Lung (tissue), 12 donors: Measurements from ENCODE around the gene ARAP1. TPM values are rescaled to one million over a fixed set of nuclear protein-coding genes. Genes with fewer than 3 reads are reported as not detected.

ENCODE experiments used
- ATAC-seq: fragments of 200-7000 bp; cut with Tn5 transposase; one replicate; pipeline ENCODE4 v1.9.1; 2020; ENCODE audit warnings: moderate number of reproducible peaks; ENCODE audit not compliant: insufficient read depth, low FRiP score
- DNase-seq, 3 donors: peaks; one replicate each; pipeline ENCODE4 v3.0.0-alpha.2; 2013 to 2017
- H3K27ac ChIP-seq, 2 donors: one replicate each; pipeline ENCODE4 v1.5.1; 2013; ENCODE audit warnings: mild to moderate bottlenecking in 2 of 2, moderate library complexity in 2 of 2, control low read depth in 1 of 2, inconsistent platforms in 1 of 2, low read depth in 1 of 2, low read length in 1 of 2
- H3K27me3 ChIP-seq, 3 donors: one replicate each; pipeline ENCODE4 v1.5.1; 2013; ENCODE audit warnings: low read length in 2 of 3; ENCODE audit not compliant: control insufficient read depth in 3 of 3, insufficient read depth in 3 of 3
- H3K36me3 ChIP-seq, 4 donors: one replicate each; pipeline ENCODE4 v1.5.1; 2013; ENCODE audit warnings: low read length in 4 of 4, mild to moderate bottlenecking in 1 of 4, moderate library complexity in 1 of 4; ENCODE audit not compliant: control insufficient read depth in 4 of 4, insufficient read depth in 4 of 4
- H3K4me1 ChIP-seq, 5 donors: one replicate each; pipeline ENCODE4 v1.5.1; 2013; ENCODE audit warnings: low read length in 5 of 5, mild to moderate bottlenecking in 2 of 5, moderate library complexity in 1 of 5; ENCODE audit not compliant: control insufficient read depth in 5 of 5, insufficient read depth in 5 of 5
- H3K4me3 ChIP-seq: one replicate; pipeline ENCODE4 v1.5.1; 2013; ENCODE audit warnings: mild to moderate bottlenecking, control low read depth, moderate library complexity
- H3K9ac ChIP-seq, 2 donors: one replicate each; pipeline ENCODE4 v1.5.1; 2013; ENCODE audit warnings: low read length in 2 of 2, control low read depth in 1 of 2; ENCODE audit not compliant: insufficient read depth in 1 of 2
- H3K9me3 ChIP-seq, 4 donors: one replicate each; pipeline ENCODE4 v1.5.1; 2013; ENCODE audit warnings: low read length in 3 of 4, mild to moderate bottlenecking in 1 of 4, moderate library complexity in 1 of 4; ENCODE audit not compliant: control insufficient read depth in 4 of 4, insufficient read depth in 3 of 4
- WGBS, 2 donors: extraction: QIAGEN DNeasy Blood & Tissue Kit; methylation state at CpG; one replicate each; pipeline ENCODE4 v1.1.7; 2013; 5-methylcytosine and 5-hydroxymethylcytosine counted together
- polyA plus RNA-seq, 2 donors: library from polyadenylated mRNA; stranded (reverse); fragments of 200-250 nt; gene quantifications; one replicate each; pipeline ENCODE4 v1.2.1, GENCODE V29; 2013
- total RNA-seq, 2 donors: library from RNA; depleted of rRNA in 1 of 2; stranded (reverse); fragments of >200 nt in 1 of 2; gene quantifications; one replicate each; pipeline ENCODE4 v1.2.1, GENCODE V29; 2014 to 2021
- TF ChIP-seq, protein P1 (sequence below): IDR thresholded peaks from 2 replicates; pipeline ENCODE4 v1.5.1; 2012; ENCODE audit warnings: mild to moderate bottlenecking; ENCODE audit errors: control extremely low read depth, extremely low read depth
- donor health status: control.
- donor health status: control.
- donor health status: Bipolar disorder and iron deficiency.
- donor health status: healthy.
- donor health status: DM: yes; HTN: yes; CAD: no.

Gene ARAP1
- total and polyA plus RNA-seq, 4 donors = 134 to 218 (median 173) TPM

- DNase-seq = peak in 1 of 3 donors; percentile 34
- Histone ChIP-seq H3K9ac (no peak overlapping the region), H3K36me3 (peaks cover 3 to 84% (median 42%) of the 10 kb centered on the region in 4 donors), H3K27me3 (no peaks in the 10 kb centered on the region), H3K27ac (peak overlapping the region in 1 of 2 donors; percentile 19), H3K9me3 (no peaks in the 10 kb centered on the region), H3K4me3 (no peak overlapping the region), H3K4me1 (peaks cover 0 to 56% (median 13%) of the 10 kb centered on the region in 5 donors)
- ATAC-seq = no peak
- 81 to 83% methylated on average over 13 of the region's 13 CpGs for WGBS, 2 donors
- TF ChIP-seq, protein P1, sequence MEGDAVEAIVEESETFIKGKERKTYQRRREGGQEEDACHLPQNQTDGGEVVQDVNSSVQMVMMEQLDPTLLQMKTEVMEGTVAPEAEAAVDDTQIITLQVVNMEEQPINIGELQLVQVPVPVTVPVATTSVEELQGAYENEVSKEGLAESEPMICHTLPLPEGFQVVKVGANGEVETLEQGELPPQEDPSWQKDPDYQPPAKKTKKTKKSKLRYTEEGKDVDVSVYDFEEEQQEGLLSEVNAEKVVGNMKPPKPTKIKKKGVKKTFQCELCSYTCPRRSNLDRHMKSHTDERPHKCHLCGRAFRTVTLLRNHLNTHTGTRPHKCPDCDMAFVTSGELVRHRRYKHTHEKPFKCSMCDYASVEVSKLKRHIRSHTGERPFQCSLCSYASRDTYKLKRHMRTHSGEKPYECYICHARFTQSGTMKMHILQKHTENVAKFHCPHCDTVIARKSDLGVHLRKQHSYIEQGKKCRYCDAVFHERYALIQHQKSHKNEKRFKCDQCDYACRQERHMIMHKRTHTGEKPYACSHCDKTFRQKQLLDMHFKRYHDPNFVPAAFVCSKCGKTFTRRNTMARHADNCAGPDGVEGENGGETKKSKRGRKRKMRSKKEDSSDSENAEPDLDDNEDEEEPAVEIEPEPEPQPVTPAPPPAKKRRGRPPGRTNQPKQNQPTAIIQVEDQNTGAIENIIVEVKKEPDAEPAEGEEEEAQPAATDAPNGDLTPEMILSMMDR = no peak
Measured at GRCh38 chr11:72704028-72704782, 48.0 kb downstream of the ARAP1 start.

DNA sequence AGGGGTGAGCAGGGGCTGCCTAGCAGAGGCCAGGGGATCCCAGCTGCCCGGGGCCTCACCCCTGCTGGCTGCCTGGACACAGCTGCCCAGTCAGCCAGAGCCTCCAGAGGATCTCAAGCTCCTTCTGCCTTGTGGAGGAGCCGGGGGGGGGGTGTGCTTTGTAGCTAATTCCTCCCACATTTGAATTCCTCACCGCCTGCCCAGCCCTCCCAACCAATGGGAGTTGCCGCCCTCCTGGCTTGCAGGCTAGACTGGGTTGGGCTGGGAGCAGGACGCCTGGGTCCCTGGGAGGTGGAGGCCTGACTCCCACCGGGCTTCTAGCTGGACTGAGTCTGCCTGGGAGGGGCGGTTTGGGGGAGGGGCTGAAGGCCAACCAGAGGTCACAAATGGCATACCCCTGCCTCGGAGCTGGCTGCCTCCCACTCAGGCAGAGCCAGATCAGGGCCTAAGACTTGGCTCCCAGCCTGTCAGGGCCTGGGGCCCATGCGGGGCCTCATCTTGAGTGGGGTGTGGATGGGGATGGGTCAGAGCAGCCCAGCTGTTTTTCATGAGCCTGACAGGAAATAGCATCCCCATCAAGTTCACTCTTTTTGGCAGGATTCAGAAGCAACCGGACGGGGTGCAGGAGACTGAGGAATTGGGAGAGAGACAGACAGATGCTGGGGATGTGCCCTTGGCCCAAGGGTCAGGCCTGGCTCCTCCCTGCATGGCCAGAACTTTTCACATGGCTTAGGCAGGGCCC, 48.8 kb downstream of the ARAP1 start:
- no peak for ATAC-seq
- H3K9ac ChIP-seq = no peak overlapping the region

DNA sequence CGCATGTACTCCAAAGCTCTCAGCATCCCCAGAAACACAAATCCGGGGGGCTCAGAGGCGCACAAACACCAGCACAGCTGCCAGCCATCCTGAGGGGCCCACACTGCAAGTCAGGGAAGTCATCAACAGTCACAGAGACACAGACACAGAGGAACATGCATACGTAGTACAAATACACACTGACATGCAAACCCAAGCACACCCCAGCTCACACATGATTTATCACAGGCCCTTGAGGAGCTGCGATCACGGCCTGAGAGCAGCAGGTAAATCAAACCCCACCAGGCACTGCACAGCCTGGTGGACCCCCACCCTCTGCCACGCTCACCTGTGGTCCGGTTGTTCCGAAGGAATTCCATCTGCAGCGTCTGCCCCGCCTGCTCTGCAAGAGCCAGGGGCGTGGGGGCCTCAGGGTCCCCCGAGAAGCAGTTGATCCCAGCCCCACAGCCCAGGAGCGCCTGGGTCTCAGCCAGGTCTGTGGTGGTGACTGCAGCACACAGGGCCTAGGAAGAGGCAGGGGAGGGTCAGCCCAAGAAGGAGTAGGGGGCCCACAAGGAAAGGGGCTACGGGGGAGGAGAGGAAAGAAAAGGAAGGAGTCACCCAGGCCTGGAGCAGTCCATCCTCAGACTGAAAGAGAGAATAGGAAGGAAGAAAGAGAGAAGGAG, 49.5 kb downstream of the ARAP1 start:
- no peak overlapping the region for H3K4me3 ChIP-seq
- TF ChIP-seq, protein P1 = no peak
- no peak overlapping the region for H3K27ac ChIP-seq
- peak in 2 of 3 donors; percentile 33 to 49 for DNase-seq
- H3K9ac ChIP-seq = peak overlapping the region in 1 of 2 donors; percentile 70
- no peaks in the 10 kb centered on the region for H3K27me3 ChIP-seq
- peaks cover 3 to 84% (median 41%) of the 10 kb centered on the region in 4 donors for H3K36me3 ChIP-seq
- WGBS, 2 donors = 82 to 87% methylated on average over 15 of the region's 15 CpGs
- ATAC-seq = no peak
- H3K4me1 ChIP-seq = peaks cover 0 to 56% (median 13%) of the 10 kb centered on the region in 5 donors
- H3K9me3 ChIP-seq = no peaks in the 10 kb centered on the region

More for the DNA sequence above, 48.8 kb downstream of the ARAP1 start:
- TF ChIP-seq, protein P1 = no peak
- Histone ChIP-seq H3K27ac (peak overlapping the region in 1 of 2 donors; percentile 15), H3K4me3 (no peak overlapping the region), H3K27me3 (no peaks in the 10 kb centered on the region), H3K4me1 (peaks cover 0 to 56% (median 13%) of the 10 kb centered on the region in 5 donors), H3K36me3 (peaks cover 3 to 85% (median 46%) of the 10 kb centered on the region in 4 donors), H3K9me3 (no peaks in the 10 kb centered on the region)
- peak; percentile 92 to 97 (median 93) for DNase-seq
- 67 to 87% methylated on average over 11 of the region's 11 CpGs for WGBS, 2 donors
